NCI-H1092 treated with DMSO at 0.1 percent for 48 hours (cell line): ENCODE data around the gene ZNF524.

Source experiments
- DNase-seq: peaks from one replicate; lab custom pipeline; 2025; lab: John Stamatoyannopoulos, UW

The ZNF524 gene

GRCh38 chr19:55602104-55603001, 2.3 kb downstream of the ZNF524 start:
- no peak for DNase-seq

- no peak for DNase-seq
Measured at GRCh38 chr19:55603115-55603514, 3.0 kb downstream of the ZNF524 start.

- DNase-seq: no peak
Measured at GRCh38 chr19:55603581-55604292, 3.6 kb downstream of the ZNF524 start.

- peak; percentile 91 for DNase-seq
Measured at GRCh38 chr19:55605207-55605636, 5.1 kb downstream of the ZNF524 start.

- peak; percentile 58 for DNase-seq
Measured at GRCh38 chr19:55605637-55606470, 5.8 kb downstream of the ZNF524 start, which contains the start of gene ZNF865. TSS of gene ZNF865 (plus strand) at chr19:55605647. CDS start at chr19:55613619, 7,972 bp downstream.

- DNase-seq: no peak
Measured at GRCh38 chr19:55606471-55606787, 6.3 kb downstream of the ZNF524 start.

- DNase-seq: no peak
Measured at GRCh38 chr19:55606817-55607216, 6.7 kb downstream of the ZNF524 start.

- DNase-seq: no peak
Measured at GRCh38 chr19:55609326-55609725, 9.2 kb downstream of the ZNF524 start.

- no peak for DNase-seq
Measured at GRCh38 chr19:55611300-55611982, 11.4 kb downstream of the ZNF524 start.

GRCh38 chr19:55611983-55612645, 12.0 kb downstream of the ZNF524 start:
- no peak for DNase-seq

- no peak for DNase-seq
Measured at GRCh38 chr19:55613396-55613795, 13.3 kb downstream of the ZNF524 start.

GRCh38 chr19:55613930-55614710, 14.0 kb downstream of the ZNF524 start:
- no peak for DNase-seq

GRCh38 chr19:55614711-55615542, 14.8 kb downstream of the ZNF524 start:
- DNase-seq: no peak

GRCh38 chr19:55615543-55616394, 15.7 kb downstream of the ZNF524 start:
- no peak for DNase-seq

GRCh38 chr19:55616395-55616875, 16.3 kb downstream of the ZNF524 start:
- no peak for DNase-seq

GRCh38 chr19:55617426-55617825, 17.3 kb downstream of the ZNF524 start:
- no peak for DNase-seq

GRCh38 chr19:55618426-55618825, 18.3 kb downstream of the ZNF524 start:
- no peak for DNase-seq

- no peak for DNase-seq
Measured at GRCh38 chr19:55619286-55619685, 19.2 kb downstream of the ZNF524 start.
